A549 (cell line): Measurements from ENCODE around the gene DOK7.

Experiments
- CTCF ChIP-seq: fragments of >200 bp; sonication (Bioruptor Twin); formaldehyde crosslinking; IDR thresholded peaks from 3 replicates; pipeline ENCODE4 v1.5.1; 2016
- PBX3 ChIP-seq: IDR thresholded peaks from 2 replicates; pipeline ENCODE4 v1.6.1; 2012
- RCOR1 ChIP-seq: fragments of 150-350 bp; IDR thresholded peaks from 2 replicates; pipeline ENCODE4 v1.6.1; 2014; ENCODE audit warnings: antibody characterized with exemption, low read length, low read depth
- USF2 ChIP-seq: fragments of 450-650 bp; IDR thresholded peaks from 2 replicates; pipeline ENCODE4 v1.6.1; 2014; ENCODE audit warnings: antibody characterized with exemption

GRCh38 chr4:3525532-3526430 lies 62.7 kb downstream of the DOK7 start:
- TF ChIP-seq USF2 = no peak
- no peak for TF ChIP-seq CTCF
- no peak for TF ChIP-seq RCOR1
- no peak for TF ChIP-seq PBX3
